Lower lobe of right lung (tissue), 2 donors: Measurements from ENCODE around the gene SERGEF. TPM values are rescaled to one million over a fixed set of nuclear protein-coding genes. Genes with fewer than 3 reads are reported as not detected.

Source experiments
- ATAC-seq, 2 donors: fragments of 200-7000 bp; cut with Tn5 transposase; one replicate each; pipeline ENCODE4 v1.9.1; 2020 to 2022; ENCODE audit warnings: mild to moderate bottlenecking in 2 of 2, moderate library complexity in 2 of 2
- DNase-seq: peaks from one replicate; pipeline ENCODE4 v3.0.0-alpha.2; 2020
- H3K27ac ChIP-seq: fragments of 200-600 bp; one replicate; pipeline ENCODE4 v1.8.0; 2022
- H3K27me3 ChIP-seq: fragments of 200-600 bp; one replicate; pipeline ENCODE4 v1.8.0; 2022; ENCODE audit warnings: low read depth
- H3K36me3 ChIP-seq: fragments of 200-600 bp; one replicate; pipeline ENCODE4 v1.8.0; 2022; ENCODE audit warnings: mild to moderate bottlenecking
- H3K4me1 ChIP-seq: fragments of 200-600 bp; one replicate; pipeline ENCODE4 v1.8.0; 2022
- H3K4me3 ChIP-seq: fragments of 200-600 bp; one replicate; pipeline ENCODE4 v1.8.0; 2022; ENCODE audit warnings: mild to moderate bottlenecking
- H3K9me3 ChIP-seq: fragments of 200-600 bp; one replicate; pipeline ENCODE4 v1.8.0; 2022
- CTCF ChIP-seq: fragments of 200-600 bp; IDR thresholded peaks from one replicate; pipeline ENCODE4 v1.8.0; 2022; ENCODE audit warnings: antibody characterized with exemption, mild to moderate bottlenecking
- intact Hi-C: fragments of 100-400 bp; cut with DNase I; formaldehyde crosslinking; loops from one replicate; pipeline ENCODE4 v1.11.0; 2022
- total RNA-seq: library from RNA; stranded (reverse); fragmentation: NEBNext Ultra II Directional; extraction: Animal tissue kit (Norgen Biotek cat#: 25700); gene quantifications from one replicate; pipeline ENCODE4 v1.2.1, GENCODE V29; 2021
- donor health status: DM: no; HTN: yes; CAD: no; lungs with severe emphysema.

The SERGEF gene
- total RNA-seq, 1 donor from 2014 or later, result 28.4 TPM

- no peak for DNase-seq
- Histone ChIP-seq H3K4me3 (no peak overlapping the region), H3K27me3 (no peaks in the 10 kb centered on the region), H3K9me3 (no peaks in the 10 kb centered on the region), H3K27ac (no peak overlapping the region), H3K4me1 (no peaks in the 10 kb centered on the region), H3K36me3 (no peaks in the 10 kb centered on the region)
- ATAC-seq, result peak in 1 of 2 donors; percentile 31
- intact Hi-C loops, result no loop called here
- TF ChIP-seq CTCF, result no peak
These were observed 128.9 kb downstream of the SERGEF start for GRCh38 chr11:17883946-17884345.

- TF ChIP-seq CTCF, result no peak
- intact Hi-C loops, result no loop called here
- no peaks in the 10 kb centered on the region for H3K9me3 ChIP-seq
- no peaks in the 10 kb centered on the region for H3K36me3 ChIP-seq
- no peak overlapping the region for H3K27ac ChIP-seq
- ATAC-seq (no peak), DNase-seq (no peak)
- H3K4me3 ChIP-seq, result no peak overlapping the region
- H3K27me3 ChIP-seq, result no peaks in the 10 kb centered on the region
- no peaks in the 10 kb centered on the region for H3K4me1 ChIP-seq
These were observed 129.8 kb downstream of the SERGEF start for GRCh38 chr11:17883057-17883456.

- no peak overlapping the region for H3K4me3 ChIP-seq
- no peak for TF ChIP-seq CTCF
- H3K9me3 ChIP-seq, result no peaks in the 10 kb centered on the region
- H3K27me3 ChIP-seq, result no peaks in the 10 kb centered on the region
- no peak for DNase-seq
- no peak for ATAC-seq
- intact Hi-C loops, result no loop called here
- H3K36me3 ChIP-seq, result no peaks in the 10 kb centered on the region
- H3K27ac ChIP-seq, result no peak overlapping the region
- no peaks in the 10 kb centered on the region for H3K4me1 ChIP-seq
These were observed 134.1 kb downstream of the SERGEF start for GRCh38 chr11:17878743-17879142.

- ATAC-seq (no peak), DNase-seq (no peak)
- TF ChIP-seq CTCF, result no peak
- H3K27me3 ChIP-seq, result no peaks in the 10 kb centered on the region
- no peaks in the 10 kb centered on the region for H3K9me3 ChIP-seq
- intact Hi-C loops, result no loop called here
- H3K4me3 ChIP-seq, result no peak overlapping the region
- no peak overlapping the region for H3K27ac ChIP-seq
- no peaks in the 10 kb centered on the region for H3K4me1 ChIP-seq
- H3K36me3 ChIP-seq, result no peaks in the 10 kb centered on the region
These were observed 135.0 kb downstream of the SERGEF start for GRCh38 chr11:17877886-17878285.

GRCh38 chr11:17876827-17877226 is 136.0 kb downstream of the SERGEF start:
- Histone ChIP-seq H3K36me3 (no peaks in the 10 kb centered on the region), H3K4me3 (no peak overlapping the region), H3K9me3 (no peaks in the 10 kb centered on the region), H3K27me3 (no peaks in the 10 kb centered on the region), H3K4me1 (no peaks in the 10 kb centered on the region), H3K27ac (no peak overlapping the region)
- intact Hi-C loops, result no loop called here
- TF ChIP-seq CTCF, result no peak
- ATAC-seq (no peak), DNase-seq (no peak)

GRCh38 chr11:17875891-17876290 is 137.0 kb downstream of the SERGEF start:
- no peak for ATAC-seq
- H3K4me3 ChIP-seq, result no peak overlapping the region

More at GRCh38 chr11:17875891-17876290, 137.0 kb downstream of the SERGEF start:
- no peak for DNase-seq
- H3K4me1 ChIP-seq, result no peaks in the 10 kb centered on the region
- H3K27ac ChIP-seq, result no peak overlapping the region
- no peaks in the 10 kb centered on the region for H3K9me3 ChIP-seq
- no peaks in the 10 kb centered on the region for H3K27me3 ChIP-seq
- H3K36me3 ChIP-seq, result no peaks in the 10 kb centered on the region
- intact Hi-C loops, result no loop called here
- TF ChIP-seq CTCF, result no peak
